CD8-positive, alpha-beta memory T cell (primary cell): ENCODE results near the gene ALG11. TPM values are rescaled to one million over a fixed set of nuclear protein-coding genes. Genes with fewer than 3 reads are reported as not detected.

Experiments
- CTCF ChIA-PET: fragments of 350-600 bp; sonication (Branson Sonifier 250); formaldehyde crosslinking; loops from one replicate; lab custom pipeline; 2021; ENCODE audit warnings: antibody characterized with exemption; lab: Charles Lee
- POLR2A ChIA-PET: fragments of 350-600 bp; sonication (Branson Sonifier 250); formaldehyde crosslinking; loops from one replicate; lab custom pipeline; 2021; ENCODE audit warnings: antibody characterized with exemption; lab: Charles Lee
- DNase-seq, 5 donors: peaks; one replicate each; pipeline versions ENCODE4 v3.0.0 to v3.0.0-alpha.2; 2020 to 2022; ENCODE audit warnings: mixed read lengths in 1 of 5
- H3K27ac ChIP-seq: one replicate; pipeline ENCODE4 v1.7.0; 2013; ENCODE audit warnings: low read depth, mild to moderate bottlenecking, low read length, moderate library complexity
- H3K27me3 ChIP-seq: 2 replicates; pipeline ENCODE4 v1.7.0; 2013; ENCODE audit warnings: low read length, mild to moderate bottlenecking; ENCODE audit not compliant: insufficient read depth, poor library complexity, severe bottlenecking
- H3K36me3 ChIP-seq: 2 replicates; pipeline ENCODE4 v1.7.0; 2013; ENCODE audit warnings: mild to moderate bottlenecking, low read length, moderate library complexity; ENCODE audit not compliant: insufficient read depth
- H3K4me1 ChIP-seq: 2 replicates; pipeline ENCODE4 v1.7.0; 2013; ENCODE audit warnings: mild to moderate bottlenecking, low read length, moderate library complexity; ENCODE audit not compliant: insufficient read depth
- H3K4me3 ChIP-seq: 2 replicates; pipeline ENCODE4 v1.7.0; 2013; ENCODE audit warnings: mild to moderate bottlenecking, low read length
- H3K9me3 ChIP-seq: 2 replicates; pipeline ENCODE4 v1.7.0; 2013; ENCODE audit warnings: mild to moderate bottlenecking, low read length
- H3K27ac Mint-ChIP-seq, 8 donors: one replicate each; pipeline ENCODE4 v1.8.0; 2020 to 2021; ENCODE audit warnings: mixed read lengths in 8 of 8, mild to moderate bottlenecking in 6 of 8, inconsistent platforms in 3 of 8, moderate library complexity in 3 of 8
- H3K27me3 Mint-ChIP-seq, 2 donors: one replicate each; pipeline ENCODE4 v1.8.0; 2020 to 2021; ENCODE audit warnings: mixed read lengths in 2 of 2, mild to moderate bottlenecking in 1 of 2, moderate library complexity in 1 of 2
- H3K36me3 Mint-ChIP-seq, 3 donors: one replicate each; pipeline ENCODE4 v1.8.0; 2020 to 2021; ENCODE audit warnings: mixed read lengths in 3 of 3, inconsistent platforms in 1 of 3, mild to moderate bottlenecking in 1 of 3
- H3K4me1 Mint-ChIP-seq, 3 donors: one replicate each; pipeline ENCODE4 v1.8.0; 2020 to 2021; ENCODE audit warnings: mixed read lengths in 3 of 3, inconsistent platforms in 1 of 3, mild to moderate bottlenecking in 1 of 3
- H3K4me3 Mint-ChIP-seq, 7 donors: one replicate each; pipeline ENCODE4 v1.8.0; 2020 to 2021; ENCODE audit warnings: mixed read lengths in 7 of 7, mild to moderate bottlenecking in 6 of 7, moderate library complexity in 4 of 7, inconsistent platforms in 2 of 7
- H3K9me3 Mint-ChIP-seq, 5 donors: one replicate each; pipeline ENCODE4 v1.8.0; 2020 to 2022; ENCODE audit warnings: mixed read lengths in 5 of 5, mild to moderate bottlenecking in 3 of 5, moderate library complexity in 2 of 5, inconsistent platforms in 1 of 5
- polyA plus RNA-seq: library from polyadenylated mRNA; unstranded; fragments of 300-500 nt; fragmentation: Illumina TruSeq; gene quantifications from one replicate; pipeline ENCODE4 v1.2.3, GENCODE V29; 2021
- total RNA-seq, 2 experiments: library from RNA; stranded (reverse); gene quantifications; one replicate each; pipeline ENCODE4 v1.2.3, GENCODE V29; 2021

The ALG11 gene
- total and polyA plus RNA-seq, 3 experiments from 2014 or later, result 28.7 to 32.5 (median 30.3) TPM

DNA sequence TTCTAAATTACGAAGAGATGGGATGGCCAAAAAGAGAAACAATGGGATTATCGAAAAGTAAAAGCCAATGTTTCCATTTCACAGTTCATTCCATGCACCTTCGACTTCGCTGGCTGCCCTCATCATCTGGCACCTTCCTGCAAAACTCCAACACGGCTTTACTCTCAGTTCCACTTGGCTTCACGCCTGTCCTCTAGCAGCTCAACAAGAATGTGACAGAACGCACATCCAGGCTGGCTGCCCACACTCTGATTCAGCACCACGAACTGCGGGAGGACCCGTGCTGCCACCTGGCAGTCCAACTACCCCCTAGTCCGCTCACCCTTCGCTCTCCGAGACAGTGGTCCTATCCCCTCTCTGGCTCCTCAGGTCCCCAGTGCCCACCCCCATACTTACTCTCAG is 12.7 kb upstream of the ALG11 start:
- Mint-ChIP-seq H3K4me3 (no peak overlapping the region), H3K4me1 (no peaks in the 10 kb centered on the region), H3K9me3 (no peaks in the 10 kb centered on the region), H3K27ac (no peak overlapping the region), H3K27me3 (peaks cover 6 to 30% of the 10 kb centered on the region in 2 donors), H3K36me3 (no peaks in the 10 kb centered on the region)
- Histone ChIP-seq H3K36me3 (no peaks in the 10 kb centered on the region), H3K27ac (no peak overlapping the region), H3K4me3 (no peak overlapping the region), H3K27me3 (no peaks in the 10 kb centered on the region), H3K9me3 (no peaks in the 10 kb centered on the region), H3K4me1 (no peaks in the 10 kb centered on the region)
- ChIA-PET CTCF (interaction anchor here (1.7 to 2.3 kb wide), 2 partner anchors 12 to 129 kb away, joined by 4 to 10 read pairs; partner anchors contain the start of genes ALG11, ATP7B and NEK5), POLR2A (no interaction called here)
- DNase-seq, result no peak

DNA sequence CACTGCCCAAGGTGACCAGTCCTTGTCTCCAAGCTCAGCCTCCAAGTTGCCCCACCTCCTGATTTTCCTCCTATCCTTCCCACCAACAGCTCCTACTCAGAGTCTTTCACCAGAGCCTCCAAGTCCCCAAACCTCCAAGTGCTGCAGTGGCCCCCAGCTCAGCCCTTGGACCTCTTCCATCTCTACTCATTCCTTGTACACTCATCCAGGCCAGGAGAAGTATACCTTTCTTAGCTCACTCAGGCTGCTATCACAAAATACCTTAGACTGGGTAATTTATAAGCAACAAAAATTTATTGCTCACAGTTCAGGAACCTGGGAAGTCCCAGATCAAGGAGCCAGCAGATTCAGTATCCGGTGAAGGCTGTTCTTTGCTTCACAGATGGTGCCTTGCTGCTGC is 12.3 kb upstream of the ALG11 start:
- H3K27ac Mint-ChIP-seq, result no peak overlapping the region
- Histone ChIP-seq H3K4me3 (no peak overlapping the region), H3K27me3 (no peaks in the 10 kb centered on the region), H3K36me3 (no peaks in the 10 kb centered on the region), H3K27ac (no peak overlapping the region), H3K9me3 (no peaks in the 10 kb centered on the region), H3K4me1 (no peaks in the 10 kb centered on the region)
- no peaks in the 10 kb centered on the region for H3K36me3 Mint-ChIP-seq
- H3K4me1 Mint-ChIP-seq, result no peaks in the 10 kb centered on the region
- H3K27me3 Mint-ChIP-seq, result peaks cover 6 to 30% of the 10 kb centered on the region in 2 donors
- no peak overlapping the region for H3K4me3 Mint-ChIP-seq
- CTCF ChIA-PET, result interaction anchor here (1.7 to 2.3 kb wide), 2 partner anchors 12 to 128 kb away, joined by 4 to 10 read pairs; partner anchors contain the start of genes ALG11, ATP7B and NEK5
- POLR2A ChIA-PET, result no interaction called here
- no peaks in the 10 kb centered on the region for H3K9me3 Mint-ChIP-seq
- DNase-seq, result no peak

DNA sequence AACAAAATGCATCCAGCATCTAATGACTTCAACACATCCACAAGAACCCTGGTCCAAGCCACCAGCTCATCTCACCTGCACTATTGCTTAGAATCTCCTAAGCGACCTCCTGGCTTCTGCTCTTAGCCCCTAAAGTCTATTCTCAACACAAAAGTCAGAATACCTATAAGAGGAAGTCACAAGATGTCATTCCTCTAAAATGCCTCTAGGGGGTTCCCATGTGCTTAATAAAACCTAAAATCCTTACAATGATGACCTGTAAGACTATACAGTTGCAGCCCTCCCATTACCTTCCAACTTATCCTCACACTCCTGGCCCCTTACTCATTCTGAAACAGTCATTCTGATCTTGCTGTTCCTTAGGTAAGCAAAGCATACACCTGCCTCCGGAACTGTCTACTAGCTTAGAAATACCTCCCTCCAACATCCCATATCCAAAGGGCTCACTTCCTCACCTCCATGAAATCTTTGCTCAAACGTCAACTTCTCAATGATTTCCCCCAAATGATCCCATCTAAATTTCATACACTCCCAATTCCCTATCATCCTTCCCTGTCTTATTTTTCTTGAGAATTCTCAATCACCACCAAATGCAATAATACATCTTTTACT is 11.0 kb upstream of the ALG11 start:
- H3K4me1 ChIP-seq, result no peaks in the 10 kb centered on the region
- H3K36me3 Mint-ChIP-seq, result no peaks in the 10 kb centered on the region
- H3K9me3 ChIP-seq, result no peaks in the 10 kb centered on the region
- H3K9me3 Mint-ChIP-seq, result no peaks in the 10 kb centered on the region
- no peak overlapping the region for H3K27ac Mint-ChIP-seq
- no peaks in the 10 kb centered on the region for H3K27me3 ChIP-seq
- peak in 2 of 5 donors; percentile 33 for DNase-seq
- no peaks in the 10 kb centered on the region for H3K4me1 Mint-ChIP-seq
- H3K36me3 ChIP-seq, result no peaks in the 10 kb centered on the region
- H3K27me3 Mint-ChIP-seq, result peaks cover 6 to 30% of the 10 kb centered on the region in 2 donors
- no peak overlapping the region for H3K4me3 Mint-ChIP-seq
- no peak overlapping the region for H3K27ac ChIP-seq
- CTCF ChIA-PET, result interaction anchor here (1.1 to 2.4 kb wide), 7 partner anchors 10 to 200 kb away, joined by 3 to 7 read pairs (median 4); partner anchors contain the start of genes ALG11, ATP7B and UTP14C
- POLR2A ChIA-PET, result no interaction called here
- H3K4me3 ChIP-seq, result no peak overlapping the region

- ChIA-PET CTCF (interaction anchor here (0.8 to 2.4 kb wide), 6 partner anchors 11 to 202 kb away, joined by 3 to 7 read pairs (median 5); partner anchors contain the start of gene NEK5), POLR2A (no interaction called here)
- Histone ChIP-seq H3K4me3 (no peak overlapping the region), H3K4me1 (no peaks in the 10 kb centered on the region), H3K27me3 (no peaks in the 10 kb centered on the region), H3K36me3 (no peaks in the 10 kb centered on the region), H3K27ac (no peak overlapping the region), H3K9me3 (no peaks in the 10 kb centered on the region)
- Mint-ChIP-seq H3K27me3 (peaks cover 6 to 26% of the 10 kb centered on the region in 2 donors), H3K27ac (no peak overlapping the region), H3K4me1 (no peaks in the 10 kb centered on the region), H3K4me3 (no peak overlapping the region), H3K9me3 (no peaks in the 10 kb centered on the region), H3K36me3 (no peaks in the 10 kb centered on the region)
- DNase-seq, result no peak
Measured at GRCh38 chr13:52002361-52002760, 9.8 kb upstream of the ALG11 start.

DNA sequence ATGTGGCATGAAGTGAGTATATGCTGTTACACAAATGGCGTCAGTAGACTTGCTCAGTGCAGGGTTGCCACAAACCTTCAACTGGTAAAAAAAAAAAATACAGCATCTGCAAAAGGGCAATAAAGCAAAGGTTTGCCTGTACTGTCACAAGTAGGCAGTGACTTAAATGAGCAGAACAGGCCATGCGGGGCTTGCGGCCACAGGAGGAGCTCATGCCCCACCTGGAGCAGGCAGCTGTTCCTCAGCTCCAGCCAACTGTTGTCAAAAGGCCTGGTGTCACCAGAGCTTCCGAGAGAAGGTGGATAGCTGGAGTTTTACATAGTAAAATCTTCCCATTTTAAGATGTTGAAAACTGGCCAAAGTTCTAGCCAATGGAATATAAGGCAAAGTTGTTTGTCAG is 8.7 kb upstream of the ALG11 start:
- Histone ChIP-seq H3K27me3 (no peaks in the 10 kb centered on the region), H3K4me3 (no peak overlapping the region), H3K36me3 (no peaks in the 10 kb centered on the region), H3K9me3 (no peaks in the 10 kb centered on the region), H3K27ac (no peak overlapping the region), H3K4me1 (no peaks in the 10 kb centered on the region)
- H3K4me1 Mint-ChIP-seq, result no peaks in the 10 kb centered on the region
- no peaks in the 10 kb centered on the region for H3K36me3 Mint-ChIP-seq
- peaks cover 2 to 32% of the 10 kb centered on the region in 2 donors for H3K27me3 Mint-ChIP-seq
- no peak overlapping the region for H3K27ac Mint-ChIP-seq
- DNase-seq, result no peak
- ChIA-PET CTCF (interaction anchor here (1.4 to 1.6 kb wide), 3 partner anchors 9 to 198 kb away, joined by 4 to 7 read pairs (median 4); partner anchors contain the start of genes ALG11, ATP7B and NEK5), POLR2A (no interaction called here)
- H3K4me3 Mint-ChIP-seq, result no peak overlapping the region
- no peaks in the 10 kb centered on the region for H3K9me3 Mint-ChIP-seq

DNA sequence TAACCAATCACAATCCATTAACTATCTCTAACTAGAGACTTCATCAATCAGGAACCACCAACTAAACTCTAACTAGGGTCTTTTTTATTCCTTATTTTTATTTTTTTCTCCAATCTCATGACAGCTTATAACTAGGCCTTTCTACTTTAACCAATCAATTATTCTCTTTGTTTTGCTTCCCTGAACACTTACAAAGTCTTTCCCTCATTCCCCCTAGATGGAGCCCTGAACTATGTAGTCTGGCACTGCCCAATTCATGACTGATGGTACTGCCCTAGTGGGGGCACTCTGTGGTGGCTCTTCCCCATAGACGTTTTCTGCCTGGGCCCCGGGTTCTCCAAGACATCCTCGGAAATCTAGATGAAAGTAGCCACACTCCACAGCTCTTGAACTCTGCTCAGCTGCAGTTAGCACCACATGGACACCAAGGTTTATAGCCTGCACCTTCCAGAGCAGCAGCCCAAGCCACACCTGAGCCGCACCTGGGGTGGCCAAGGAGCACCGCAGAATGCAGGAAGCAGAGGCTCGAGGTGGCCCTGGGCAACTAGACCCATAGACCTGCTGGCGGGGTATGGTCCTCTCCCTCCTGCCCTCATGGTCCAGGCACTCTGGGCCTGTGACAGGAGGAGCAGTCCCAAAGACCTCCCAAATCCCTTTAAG is 7.6 kb upstream of the ALG11 start:
- H3K9me3 ChIP-seq, result no peaks in the 10 kb centered on the region
- ChIA-PET POLR2A (no interaction called here), CTCF (interaction anchor here (1.6 kb wide), 1 partner anchor 197 kb away, joined by 7 read pairs; no protein-coding TSS in a partner anchor)
- peaks cover under 1 to 28% of the 10 kb centered on the region in 2 donors for H3K27me3 Mint-ChIP-seq
- no peaks in the 10 kb centered on the region for H3K9me3 Mint-ChIP-seq
- no peaks in the 10 kb centered on the region for H3K36me3 Mint-ChIP-seq
- no peak overlapping the region for H3K27ac Mint-ChIP-seq
- no peaks in the 10 kb centered on the region for H3K4me1 Mint-ChIP-seq
- no peaks in the 10 kb centered on the region for H3K4me1 ChIP-seq
- H3K27ac ChIP-seq, result no peak overlapping the region
- DNase-seq, result no peak
- H3K36me3 ChIP-seq, result no peaks in the 10 kb centered on the region
- H3K4me3 Mint-ChIP-seq, result no peak overlapping the region
- H3K4me3 ChIP-seq, result no peak overlapping the region
- no peaks in the 10 kb centered on the region for H3K27me3 ChIP-seq

GRCh38 chr13:52005841-52006522 is 6.2 kb upstream of the ALG11 start:
- DNase-seq, result no peak
- no peak overlapping the region for H3K27ac Mint-ChIP-seq
- H3K9me3 ChIP-seq, result no peaks in the 10 kb centered on the region
- no peaks in the 10 kb centered on the region for H3K36me3 ChIP-seq
- CTCF ChIA-PET, result interaction anchor here (1.1 kb wide), 1 partner anchor 445 kb away, joined by 3 read pairs; the partner anchor contains the start of gene VPS36
- H3K27me3 Mint-ChIP-seq, result peaks cover 10 to 36% of the 10 kb centered on the region in 2 donors
- H3K4me1 Mint-ChIP-seq, result peaks cover 4 to 10% (median 5%) of the 10 kb centered on the region in 3 donors
- H3K36me3 Mint-ChIP-seq, result no peaks in the 10 kb centered on the region
- no peak overlapping the region for H3K27ac ChIP-seq
- H3K27me3 ChIP-seq, result peaks cover 4% of the 10 kb centered on the region
- no peak overlapping the region for H3K4me3 ChIP-seq
- H3K9me3 Mint-ChIP-seq, result no peaks in the 10 kb centered on the region
- POLR2A ChIA-PET, result no interaction called here
- H3K4me3 Mint-ChIP-seq, result no peak overlapping the region
- peaks cover 6% of the 10 kb centered on the region for H3K4me1 ChIP-seq
